Measurements from ENCODE around the gene FCHO1.
"Not testable (repeated sequence)": the region's sequence is repeated elsewhere in the genome, so short reads cannot be mapped to it uniquely, and the experiment has no call there.

FCHO1 gene

GRCh38 chr19:17764348-17764747 is 13.1 kb downstream of the FCHO1 start:
- no peak for DNase-seq

- DNase-seq = no peak
Observed at GRCh38 chr19:17765069-17765618, 13.9 kb downstream of the FCHO1 start.

DNA sequence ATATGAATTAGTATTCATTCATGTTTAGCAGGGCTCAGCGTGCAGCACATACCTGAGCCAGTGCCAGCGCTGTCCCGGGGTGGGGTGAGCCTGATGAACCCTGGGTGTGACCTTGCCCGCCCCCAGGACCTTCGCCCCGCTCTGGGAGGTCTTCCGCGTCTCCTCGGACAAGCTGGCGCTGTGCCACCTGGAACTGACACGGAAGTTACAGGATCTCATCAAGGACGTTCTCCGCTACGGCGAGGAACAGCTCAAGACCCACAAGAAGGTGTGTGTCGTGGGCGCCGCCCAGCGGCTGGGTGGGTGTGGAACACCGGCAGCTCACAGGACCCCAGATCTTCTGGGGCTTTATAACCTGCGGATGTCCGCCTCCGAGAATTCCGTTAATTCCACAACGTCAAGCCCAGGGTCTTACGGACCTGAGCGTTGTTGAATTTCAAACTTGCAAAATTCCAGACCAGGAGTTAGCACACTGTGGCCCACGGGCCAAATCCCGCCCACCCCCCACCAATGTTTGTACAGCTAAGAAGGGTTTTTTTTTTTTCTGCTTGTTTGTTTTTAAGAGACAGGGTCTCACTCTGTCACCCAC is 15.4 kb downstream of the FCHO1 start:
- peak; percentile 20 for DNase-seq

DNA sequence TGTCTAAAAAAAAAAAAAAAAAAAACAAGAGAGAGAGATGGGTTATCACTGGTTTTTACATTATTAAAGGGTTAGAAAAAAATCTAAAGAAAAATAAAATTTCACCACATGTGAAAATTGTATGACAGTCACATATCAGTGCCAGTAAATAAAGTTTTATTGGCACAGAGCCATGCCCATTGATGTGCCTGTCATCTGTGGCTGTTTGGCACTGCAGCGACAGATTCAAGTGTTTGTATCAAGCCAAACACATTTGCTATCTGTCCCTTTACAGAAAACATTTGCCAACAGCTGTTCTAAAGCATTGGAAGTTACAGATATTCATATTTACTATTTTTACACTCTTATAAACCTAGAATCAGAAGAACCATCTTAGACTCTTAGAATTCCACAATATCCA is 16.3 kb downstream of the FCHO1 start:
- no peak for DNase-seq

- no peak for DNase-seq
Observed at GRCh38 chr19:17770613-17771012, 19.3 kb downstream of the FCHO1 start.

DNA sequence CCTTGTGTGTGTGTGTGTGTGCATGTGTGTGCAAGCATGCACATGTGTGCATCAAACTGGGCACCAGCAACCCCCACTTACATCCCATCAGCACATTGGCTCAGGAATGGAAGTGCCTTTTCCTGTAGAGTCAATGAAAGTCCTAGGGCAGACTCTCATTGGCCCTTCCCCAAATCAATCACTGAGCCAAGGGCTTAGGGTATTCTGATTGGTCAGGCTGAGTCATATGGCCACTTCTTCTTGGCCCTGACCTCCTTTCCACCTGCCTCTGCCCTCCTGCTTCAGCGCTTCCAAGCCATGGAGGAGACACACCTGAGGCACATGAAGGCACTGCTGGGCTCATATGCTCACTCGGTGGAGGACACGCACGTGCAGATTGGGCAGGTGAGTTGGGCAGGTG is 20.9 kb downstream of the FCHO1 start:
- DNase-seq = peak; percentile 29

GRCh38 chr19:17775245-17775927 is 24.1 kb downstream of the FCHO1 start:
- peak; percentile 32 for DNase-seq

DNA sequence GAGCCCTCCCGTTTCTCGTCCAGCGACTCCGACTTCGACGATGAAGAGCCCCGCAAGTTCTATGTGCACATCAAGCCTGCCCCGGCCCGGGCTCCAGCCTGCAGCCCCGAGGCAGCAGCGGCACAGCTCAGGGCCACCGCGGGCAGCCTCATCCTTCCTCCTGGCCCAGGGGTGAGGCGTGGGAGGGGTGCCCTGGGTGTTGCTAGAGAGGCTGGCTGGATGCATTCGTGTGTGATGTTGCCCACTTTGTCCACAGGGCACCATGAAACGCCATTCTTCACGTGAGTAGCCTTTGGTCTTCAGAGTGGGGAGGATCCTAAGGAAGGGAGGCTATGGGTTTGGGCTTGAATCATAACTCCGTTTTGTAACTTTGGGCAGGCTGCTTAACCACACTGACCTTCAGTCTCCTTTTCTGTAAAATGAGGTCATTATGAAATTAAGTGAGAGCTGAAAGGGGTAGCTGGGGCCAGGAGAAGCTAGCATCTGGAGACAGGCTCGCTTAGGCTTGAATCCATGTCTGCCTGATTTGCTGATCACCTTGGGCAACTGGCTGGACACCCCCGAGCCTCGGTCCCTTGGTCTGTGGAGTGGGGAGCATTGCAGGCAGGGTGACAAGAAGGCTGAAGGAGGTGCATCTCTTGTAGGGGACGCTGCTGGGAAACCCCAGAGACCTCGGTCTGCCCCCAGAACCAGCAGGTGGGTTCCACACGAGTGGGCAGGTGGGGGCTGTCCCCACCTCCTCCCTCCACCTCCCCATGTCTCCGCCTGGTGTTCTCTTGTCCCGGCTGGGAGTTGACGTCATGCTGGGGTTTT is 24.9 kb downstream of the FCHO1 start:
- DNase-seq = no peak

DNA sequence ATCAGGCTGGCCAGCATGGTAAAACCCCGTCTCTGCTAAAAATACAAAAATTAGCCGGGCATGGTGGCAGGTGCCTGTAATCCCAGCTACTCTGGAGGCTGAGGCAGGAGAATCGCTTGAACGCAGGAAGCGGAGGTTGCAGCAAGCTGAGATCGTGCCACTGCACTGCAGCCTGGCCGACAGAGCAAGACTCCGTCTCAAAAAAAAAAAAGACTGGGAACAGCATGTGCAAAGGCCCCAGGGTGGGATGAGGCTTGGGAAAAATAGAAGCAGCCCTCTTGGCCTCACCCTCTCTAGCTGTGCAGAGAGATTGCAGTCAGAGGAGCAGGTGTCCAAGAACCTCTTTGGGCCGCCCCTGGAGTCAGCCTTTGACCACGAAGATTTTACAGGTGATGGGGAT is 26.6 kb downstream of the FCHO1 start:
- DNase-seq = not testable (repeated sequence)

- peak; percentile 63 for DNase-seq
Observed at GRCh38 chr19:17778251-17778967, 27.1 kb downstream of the FCHO1 start.

DNA sequence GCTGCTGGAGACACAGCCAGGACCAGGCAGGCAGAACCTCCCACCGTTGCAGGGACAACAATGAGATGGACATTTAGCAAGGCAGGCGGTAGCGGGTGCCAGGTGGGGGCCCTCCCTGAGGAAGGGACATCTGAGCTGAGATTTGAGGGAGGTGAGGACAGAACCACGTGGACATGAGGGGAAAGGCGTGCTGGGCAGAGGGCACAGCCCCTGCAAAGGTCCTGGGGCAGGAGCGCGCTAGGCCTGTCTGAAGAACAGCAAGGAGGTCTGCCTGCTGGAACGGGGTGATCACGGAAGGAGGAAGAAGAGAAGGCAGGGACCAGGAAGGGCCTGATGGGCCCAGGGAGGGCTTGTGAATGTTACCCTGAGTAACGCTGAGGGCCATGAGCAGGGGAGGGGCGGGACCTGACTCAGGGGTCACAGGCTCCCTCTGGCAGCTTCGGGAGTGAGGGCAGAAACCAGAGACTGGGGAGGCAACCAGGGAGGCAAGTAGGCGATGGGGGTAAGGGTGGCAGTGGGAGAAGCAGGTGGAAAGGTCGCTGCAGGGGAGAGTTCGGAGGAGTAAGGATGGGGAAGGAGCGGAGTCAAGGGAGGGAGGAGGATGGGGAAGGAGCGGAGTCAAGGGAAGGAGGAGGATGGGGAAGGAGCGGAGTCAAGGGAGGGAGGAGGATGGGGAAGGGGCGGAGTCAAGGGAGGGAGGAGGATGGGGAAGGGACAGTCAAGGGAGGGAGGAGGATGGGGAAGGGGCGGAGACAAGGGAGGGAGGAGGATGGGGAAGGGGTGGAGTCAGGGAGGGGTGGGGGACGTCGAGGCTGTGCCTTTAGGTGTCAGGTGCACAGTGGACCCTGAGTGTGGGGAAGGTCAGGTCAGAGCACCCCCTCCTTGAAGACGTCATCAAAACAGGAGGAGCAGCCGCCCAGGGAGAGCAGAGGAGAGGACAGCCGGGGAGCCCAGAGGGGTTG is 28.0 kb downstream of the FCHO1 start:
- no peak for DNase-seq

- DNase-seq = no peak
Observed at GRCh38 chr19:17780781-17781180, 29.5 kb downstream of the FCHO1 start.

DNA sequence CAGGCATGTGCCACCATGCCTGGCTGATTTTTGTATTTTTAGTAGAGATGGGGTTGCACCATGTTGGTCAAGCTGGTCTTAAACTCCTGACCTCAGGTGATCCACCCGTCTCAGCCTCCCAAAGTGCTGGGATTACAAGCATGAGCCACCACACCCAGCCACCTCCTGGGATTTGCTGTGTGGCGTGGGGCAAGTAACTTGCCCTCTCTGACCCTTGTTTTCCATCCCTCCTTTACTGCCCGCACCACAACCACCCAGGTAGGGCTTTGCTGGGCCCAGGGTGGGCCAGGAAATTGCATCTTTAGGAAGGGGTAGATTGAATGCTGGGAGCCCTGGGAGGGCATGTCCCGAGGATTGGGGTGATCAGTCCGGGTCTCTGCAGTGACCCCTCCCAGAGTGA is 32.4 kb downstream of the FCHO1 start:
- not testable (repeated sequence) for DNase-seq

DNA sequence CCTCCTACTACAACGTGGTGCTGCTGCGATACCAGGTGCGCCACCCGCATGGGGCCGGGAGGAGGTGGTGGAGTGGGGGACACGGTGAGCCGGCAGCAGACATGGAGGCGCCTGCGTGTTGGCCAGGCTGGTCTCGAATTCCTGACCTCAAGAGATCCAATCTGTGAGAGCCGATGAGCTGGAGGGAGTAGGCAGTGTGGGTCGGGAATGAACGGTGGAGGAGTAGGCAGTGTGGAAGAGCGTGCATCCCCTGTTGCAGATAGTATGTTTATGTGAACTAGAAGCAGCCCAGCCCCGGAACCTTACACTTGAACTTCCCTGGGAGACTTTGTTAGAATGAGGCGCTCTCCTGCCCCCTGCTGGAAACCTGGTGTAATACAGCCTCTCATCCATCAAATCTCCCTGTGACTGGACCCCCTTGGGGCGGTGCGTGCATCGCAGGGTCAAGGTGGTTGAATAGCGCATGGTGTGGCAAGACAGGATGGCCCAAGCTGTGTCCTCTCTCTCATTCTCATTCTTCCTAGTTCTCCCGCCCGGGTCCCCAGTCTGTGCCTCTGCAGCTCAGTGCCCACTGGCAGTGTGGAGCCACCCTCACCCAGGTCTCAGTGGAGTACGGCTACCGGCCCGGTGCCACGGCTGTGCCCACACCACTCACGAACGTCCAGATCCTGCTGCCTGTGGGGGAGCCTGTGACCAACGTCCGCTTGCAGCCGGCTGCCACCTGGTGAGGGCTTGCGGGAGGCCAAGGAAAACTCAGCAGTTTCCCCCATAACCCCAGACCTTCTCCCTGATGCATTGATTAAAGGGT is 33.1 kb downstream of the FCHO1 start:
- peak; percentile 76 for DNase-seq

DNA sequence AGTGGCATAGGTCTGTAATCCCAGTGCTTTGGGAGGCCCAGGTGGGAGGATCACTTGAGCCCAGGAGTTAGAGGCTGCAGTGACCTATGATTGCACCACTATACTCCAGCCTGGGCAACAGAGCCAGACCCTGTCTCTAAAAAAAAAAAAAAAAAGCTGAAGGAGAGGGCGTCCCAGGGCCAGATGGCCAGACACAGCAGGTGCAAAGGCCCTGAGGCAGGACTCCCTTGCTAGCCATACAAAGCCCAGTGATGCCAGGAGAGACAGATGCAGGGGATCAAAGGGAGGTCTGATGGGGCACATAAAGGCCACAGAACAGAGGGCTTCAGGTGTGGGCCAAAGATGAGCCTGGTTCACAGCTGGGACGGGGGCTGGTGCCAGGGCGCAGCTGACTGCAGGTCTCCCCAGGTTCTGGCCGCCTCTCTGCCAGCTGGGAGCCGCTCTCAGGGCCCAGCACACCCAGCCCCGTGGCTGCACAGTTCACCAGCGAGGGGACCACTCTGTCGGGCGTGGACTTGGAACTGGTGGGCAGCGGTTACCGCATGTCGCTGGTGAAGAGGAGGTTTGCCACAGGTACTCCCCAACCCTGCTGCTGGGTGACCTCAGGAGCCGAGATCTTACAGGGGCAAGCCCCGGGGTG is 36.1 kb downstream of the FCHO1 start:
- no peak for DNase-seq

GRCh38 chr19:17788632-17789031 is 37.4 kb downstream of the FCHO1 start:
- no peak for DNase-seq

DNA sequence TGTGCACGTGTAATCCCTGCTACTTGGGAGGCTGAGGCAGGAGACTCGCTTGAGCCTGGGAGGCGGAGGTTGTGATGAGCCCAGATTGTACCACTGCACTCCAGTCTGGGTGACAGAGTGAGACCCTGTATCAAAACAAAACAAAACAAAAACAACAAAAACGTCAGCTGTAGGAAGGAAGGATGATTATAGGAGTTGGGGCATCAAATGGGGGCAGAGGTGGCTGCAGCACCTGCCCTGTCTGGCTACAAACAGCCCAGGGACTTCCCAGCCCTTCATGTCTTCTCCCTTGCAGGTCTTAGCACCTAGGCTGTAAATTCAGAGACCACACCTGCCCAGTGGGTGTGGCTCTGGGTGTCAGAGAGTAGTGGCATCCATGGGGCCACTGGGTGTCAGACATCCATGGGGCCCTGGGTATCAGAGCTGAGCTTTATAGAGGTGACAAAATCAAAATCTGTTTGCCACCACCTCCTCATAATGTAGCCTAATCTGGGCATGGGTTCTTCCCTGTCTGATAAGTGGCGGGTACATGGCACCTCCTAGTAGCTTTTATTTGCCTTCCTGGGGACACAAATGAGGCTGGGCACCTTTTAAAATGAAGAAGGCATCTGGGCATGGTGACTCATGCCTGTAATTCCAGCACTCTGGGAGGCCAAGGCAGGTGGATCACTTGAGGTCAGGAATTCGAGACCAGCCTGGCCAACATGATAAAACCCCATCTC is 38.9 kb downstream of the FCHO1 start:
- DNase-seq = no peak

DNA sequence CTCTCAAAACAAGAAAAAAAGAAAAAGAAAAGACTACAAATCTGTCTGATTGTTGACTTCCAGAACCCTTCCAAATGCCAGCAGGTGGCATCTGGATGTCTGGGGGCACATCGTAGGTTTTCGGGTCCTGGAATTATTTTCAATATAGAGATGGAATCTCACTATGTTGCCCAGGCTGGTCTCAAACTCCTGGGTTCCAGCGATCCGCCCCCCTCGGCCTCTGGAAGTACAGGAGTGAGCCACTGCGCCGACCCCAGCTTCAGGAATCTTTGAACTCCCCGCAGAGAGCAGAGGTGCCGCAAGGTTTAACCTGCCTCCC is 43.1 kb downstream of the FCHO1 start:
- DNase-seq = no peak

GRCh38 chr19:17794731-17795494 is 43.6 kb downstream of the FCHO1 start, which contains the start of gene B3GNT3:
Gene B3GNT3 (plus strand): TSS chr19:17795138. CDS start chr19:17807808, 12,670 bp downstream.
- no peak for DNase-seq

All from activated CD4-positive, alpha-beta T cell treated with anti-CD3 and anti-CD28 coated beads, Interleukin-2, amount 50 U/mL, for 16 hours (primary cell).